MM.1S (cell line): ENCODE data around the gene ALDH8A1.

Experiments used
- EZH2 ChIP-seq: fragments of 300-600 bp; sonication (generic); optimal IDR thresholded peaks from 2 replicates; pipeline ENCODE3; 2017; ENCODE audit warnings: low read depth, mild to moderate bottlenecking, antibody characterized with exemption, low read length, mixed read lengths
- EZH2phosphoT487 ChIP-seq: fragments of 300-600 bp; sonication (generic); IDR thresholded peaks from 2 replicates; pipeline ENCODE4 v1.6.1; 2018; ENCODE audit warnings: antibody characterized with exemption, low read length
- TF ChIP-seq, protein P1 (sequence below): fragments of 300-600 bp; sonication (generic); IDR thresholded peaks from 2 replicates; pipeline ENCODE4 v1.5.1; 2016; ENCODE audit warnings: antibody characterized with exemption, low read length, mixed read lengths

DNA sequence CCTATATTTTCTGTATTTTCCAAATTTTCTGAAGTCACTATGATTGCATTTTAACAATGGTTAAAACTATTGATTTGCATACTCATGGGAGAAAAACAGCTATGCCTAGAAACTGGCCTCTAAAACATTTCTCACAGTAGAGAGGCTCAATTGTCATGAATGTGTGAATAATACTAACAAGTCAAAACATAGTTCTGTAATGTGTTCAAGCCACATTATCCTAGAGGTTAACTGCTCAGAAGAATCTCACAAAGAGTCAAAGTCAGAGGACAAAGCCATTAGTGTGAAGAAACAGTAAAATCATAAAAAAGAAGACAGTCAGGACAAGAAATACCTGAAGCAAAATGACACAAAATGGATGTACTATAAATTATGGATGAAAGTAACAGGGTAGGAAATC, 12.5 kb upstream of the ALDH8A1 start:
- TF ChIP-seq EZH2phosphoT487 = no peak
- TF ChIP-seq, protein P1, sequence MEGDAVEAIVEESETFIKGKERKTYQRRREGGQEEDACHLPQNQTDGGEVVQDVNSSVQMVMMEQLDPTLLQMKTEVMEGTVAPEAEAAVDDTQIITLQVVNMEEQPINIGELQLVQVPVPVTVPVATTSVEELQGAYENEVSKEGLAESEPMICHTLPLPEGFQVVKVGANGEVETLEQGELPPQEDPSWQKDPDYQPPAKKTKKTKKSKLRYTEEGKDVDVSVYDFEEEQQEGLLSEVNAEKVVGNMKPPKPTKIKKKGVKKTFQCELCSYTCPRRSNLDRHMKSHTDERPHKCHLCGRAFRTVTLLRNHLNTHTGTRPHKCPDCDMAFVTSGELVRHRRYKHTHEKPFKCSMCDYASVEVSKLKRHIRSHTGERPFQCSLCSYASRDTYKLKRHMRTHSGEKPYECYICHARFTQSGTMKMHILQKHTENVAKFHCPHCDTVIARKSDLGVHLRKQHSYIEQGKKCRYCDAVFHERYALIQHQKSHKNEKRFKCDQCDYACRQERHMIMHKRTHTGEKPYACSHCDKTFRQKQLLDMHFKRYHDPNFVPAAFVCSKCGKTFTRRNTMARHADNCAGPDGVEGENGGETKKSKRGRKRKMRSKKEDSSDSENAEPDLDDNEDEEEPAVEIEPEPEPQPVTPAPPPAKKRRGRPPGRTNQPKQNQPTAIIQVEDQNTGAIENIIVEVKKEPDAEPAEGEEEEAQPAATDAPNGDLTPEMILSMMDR = no peak
- no peak for TF ChIP-seq EZH2
